Adrenal gland (tissue), 12 donors: ENCODE results near the gene TRIM40. TPM values are rescaled to one million over a fixed set of nuclear protein-coding genes. Genes with fewer than 3 reads are reported as not detected.

Experiments used
- DNase-seq, 7 donors: peaks; one replicate each; pipeline ENCODE4 v3.0.0-alpha.2; 2019 to 2020
- H3K27ac ChIP-seq, 5 donors: fragments of 200-600 bp; sonication (generic) in 4 of 5; 1 replicate in 3 of 5; 2 replicates in 2 of 5; pipeline versions ENCODE4 v1.5.1 to v1.8.0; 2016 to 2020; ENCODE audit warnings: mild to moderate bottlenecking in 1 of 5
- H3K27me3 ChIP-seq: fragments of 200-600 bp; 2 replicates; pipeline ENCODE4 v1.8.0; 2021
- H3K36me3 ChIP-seq, 2 donors: fragments of 200-600 bp; replicated peaks in 1 of 2; 1 replicate in 1 of 2; 2 replicates in 1 of 2; pipeline versions ENCODE4 v1.5.1 to v1.8.0; 2018 to 2022
- H3K4me1 ChIP-seq, 2 donors: fragments of 200-600 bp; replicated peaks in 1 of 2; 1 replicate in 1 of 2; 2 replicates in 1 of 2; pipeline versions ENCODE4 v1.5.1 to v1.8.0; 2018 to 2021
- H3K4me3 ChIP-seq, 4 donors: fragments of 200-600 bp; sonication (generic) in 3 of 4; one replicate each; pipeline ENCODE4 v1.5.1; 2016 to 2018
- H3K9me3 ChIP-seq, 3 donors: fragments of 200-600 bp; sonication (generic) in 1 of 3; replicated peaks in 1 of 3; 1 replicate in 2 of 3; 2 replicates in 1 of 3; pipeline versions ENCODE4 v1.5.1 to v1.8.0; 2016 to 2021
- CTCF ChIP-seq, 6 experiments: fragments of 450-650 bp in 4 of 6; fragments of 200-600 bp in 2 of 6; sonication (generic) in 1 of 6; IDR thresholded peaks; 1 replicate in 5 of 6; 2 replicates in 1 of 6; pipeline versions ENCODE4 v1.5.1 to v1.8.0; 2016 to 2021; ENCODE audit warnings: antibody characterized with exemption in 6 of 6, mild to moderate bottlenecking in 2 of 6, moderate library complexity in 1 of 6
- POLR2A ChIP-seq, 2 donors: fragments of 450-650 bp; IDR thresholded peaks; one replicate each; pipeline ENCODE4 v1.6.1; 2017; ENCODE audit warnings: antibody characterized with exemption in 2 of 2, mild to moderate bottlenecking in 2 of 2, moderate library complexity in 1 of 2
- WGBS, 4 donors: extraction: QIAGEN DNeasy Blood & Tissue Kit in 2 of 4; methylation state at CpG; one replicate each; pipeline versions ENCODE4 v1.1.5 to v1.1.7; 2013 to 2017; 5-methylcytosine and 5-hydroxymethylcytosine counted together
- intact Hi-C, 2 donors: fragments of 100-400 bp; cut with DNase I; formaldehyde crosslinking; loops; one replicate each; pipeline versions ENCODE4 v1.14.1 to v1.15.0; 2022 to 2023
- polyA plus RNA-seq, 3 donors: library from polyadenylated mRNA; stranded (reverse); fragments of 200-250 nt in 2 of 3; fragments of 350-450 nt in 1 of 3; fragmentation: Illumina TruSeq in 1 of 3; extraction: RNeasy Lipid Tissue Mini Kit (QIAGEN cat#74804) in 1 of 3; gene quantifications; one replicate each; pipeline ENCODE4 v1.2.3, GENCODE V29; 2013 to 2014
- total RNA-seq, 9 donors: library from RNA; depleted of rRNA in 4 of 9; stranded (reverse); fragments of >200 nt in 4 of 9; fragments of 120-200 nt in 1 of 9; fragmentation: NEBNext Ultra II Directional in 1 of 9; extraction: Animal tissue kit (Norgen Biotek cat#: 25700) in 1 of 9; gene quantifications; one replicate each; pipeline versions ENCODE4 v1.1.0 to v1.2.4, GENCODE V29; 2013 to 2023
- donor health status: healthy with polysubstance abuse.
- donor health status: Bipolar disorder and iron deficiency.
- donor health status: DM: yes; HTN: yes; CAD: no.
- donor health status: DM: no; HTN: no; CAD: no.
- donor health status: DM: no; HTN: no; CAD: no.
- donor health status: DM: yes; HTN: yes; CAD: no.

Gene TRIM40
- total and polyA plus RNA-seq, 12 donors, result 0.11 to 0.16 TPM; not detected in 10

GRCh38 chr6:30149858-30150550 is 14.1 kb downstream of the TRIM40 start:
- Histone ChIP-seq H3K4me3 (no peak overlapping the region), H3K9me3 (no peaks in the 10 kb centered on the region), H3K4me1 (no peaks in the 10 kb centered on the region), H3K27me3 (peaks cover 4% of the 10 kb centered on the region), H3K36me3 (no peaks in the 10 kb centered on the region), H3K27ac (no peak overlapping the region)
- WGBS, 4 donors, result 65 to 73% (median 71%) methylated on average over 7 of the region's 7 CpGs
- intact Hi-C loops, result no loop called here
- DNase-seq, result no peak
- TF ChIP-seq CTCF (IDR thresholded peaks at IDR 0.05), result no peak
- no peak for TF ChIP-seq POLR2A (IDR thresholded peaks at IDR 0.05)

GRCh38 chr6:30150671-30151395 is 14.9 kb downstream of the TRIM40 start:
- Histone ChIP-seq H3K4me3 (no peak overlapping the region), H3K36me3 (no peaks in the 10 kb centered on the region), H3K27ac (no peak overlapping the region), H3K9me3 (no peaks in the 10 kb centered on the region), H3K27me3 (peaks cover 3% of the 10 kb centered on the region), H3K4me1 (no peaks in the 10 kb centered on the region)
- WGBS, 4 donors, result 75 to 87% (median 84%) methylated on average over 10 of the region's 10 CpGs
- DNase-seq, result no peak
- intact Hi-C loops, result no loop called here
- TF ChIP-seq POLR2A (IDR thresholded peaks at IDR 0.05) (no peak), CTCF (IDR thresholded peaks at IDR 0.05) (no peak)

DNA sequence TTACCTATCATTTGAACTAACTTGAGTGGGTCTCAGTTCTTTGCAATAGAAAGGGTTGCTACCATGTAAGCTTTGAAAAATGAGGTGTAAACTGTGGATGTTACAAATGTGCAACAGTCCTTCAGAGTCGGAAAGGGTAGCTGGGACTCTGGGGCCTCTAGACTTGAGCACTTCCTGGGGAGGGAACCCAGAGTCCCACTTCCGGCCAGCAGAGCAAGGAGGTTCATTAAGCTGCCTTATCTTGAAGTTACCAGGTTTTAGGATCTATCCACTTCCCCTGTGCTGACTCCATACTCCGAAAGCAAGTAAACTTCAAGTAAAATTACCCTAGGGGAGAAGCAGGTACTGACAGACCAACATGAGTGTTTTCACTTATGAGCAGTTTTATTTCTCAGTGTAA is 15.6 kb downstream of the TRIM40 start:
- TF ChIP-seq CTCF (IDR thresholded peaks at IDR 0.05) (no peak), POLR2A (IDR thresholded peaks at IDR 0.05) (no peak)
- Histone ChIP-seq H3K9me3 (no peaks in the 10 kb centered on the region), H3K36me3 (no peaks in the 10 kb centered on the region), H3K4me1 (no peaks in the 10 kb centered on the region), H3K27ac (no peak overlapping the region), H3K27me3 (peaks cover 3% of the 10 kb centered on the region), H3K4me3 (no peak overlapping the region)
- WGBS, 4 donors, result 55 to 75% (median 61%) methylated on average over 3 of the region's 3 CpGs
- intact Hi-C loops, result no loop called here
- no peak for DNase-seq

DNA sequence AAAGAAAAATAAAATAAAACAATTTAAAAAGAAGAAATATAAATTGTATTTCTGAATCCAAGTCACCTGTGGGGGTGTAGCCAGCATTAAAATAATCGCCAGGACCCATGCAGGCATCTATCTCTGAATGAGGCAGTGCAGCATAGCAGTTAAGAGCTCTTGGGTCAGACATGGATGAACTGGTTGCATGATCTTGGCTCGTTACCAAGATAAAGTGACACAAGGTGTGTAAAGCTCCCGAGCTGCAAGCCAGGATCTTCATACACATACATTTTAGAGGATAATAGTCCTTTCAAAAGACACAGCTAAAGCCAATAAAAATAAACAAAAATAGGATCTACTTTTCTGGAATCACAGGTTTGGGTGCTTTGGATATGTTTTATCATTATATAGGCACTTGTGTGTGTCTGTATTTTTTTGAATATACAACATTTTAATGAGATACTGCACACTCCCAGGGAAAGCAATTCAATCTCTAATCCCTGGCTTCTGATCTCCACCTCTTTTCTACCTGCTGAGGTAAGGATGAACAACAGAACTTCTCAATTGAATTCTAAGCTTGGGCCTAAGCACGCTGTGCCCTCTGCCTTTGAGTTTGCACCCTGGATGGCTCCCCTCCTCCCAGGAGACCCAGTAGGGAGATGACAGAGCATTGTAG is 16.2 kb downstream of the TRIM40 start:
- Histone ChIP-seq H3K27me3 (peaks cover 6% of the 10 kb centered on the region), H3K4me3 (no peak overlapping the region), H3K36me3 (no peaks in the 10 kb centered on the region), H3K4me1 (no peaks in the 10 kb centered on the region), H3K27ac (no peak overlapping the region), H3K9me3 (no peaks in the 10 kb centered on the region)
- TF ChIP-seq POLR2A (IDR thresholded peaks at IDR 0.05) (no peak), CTCF (IDR thresholded peaks at IDR 0.05) (no peak)
- no peak for DNase-seq
- intact Hi-C loops, result no loop called here
- WGBS, 4 donors, result 53 to 71% (median 65%) methylated on average over 4 of the region's 4 CpGs
